GM12891 (cell line): ENCODE results near the gene LAMA5.

ENCODE experiments used
- DNase-seq: peaks from one replicate; pipeline ENCODE4 v3.0.0; 2011; ENCODE audit warnings: low spot score; ENCODE audit not compliant: insufficient read length
- FAIRE-seq: peaks from 2 replicates; lab custom pipeline; 2011; peaks lifted over from hg19 to GRCh38; lab: Jason Lieb, UNC
- PAX5 ChIP-seq: IDR thresholded peaks from 2 replicates; pipeline ENCODE4 v1.6.1; 2011; ENCODE audit warnings: low read length, moderate library complexity, mild to moderate bottlenecking; ENCODE audit not compliant: insufficient read depth, severe bottlenecking
- POLR2A ChIP-seq: IDR thresholded peaks from 2 replicates; pipeline ENCODE4 v1.6.1; 2011; ENCODE audit warnings: low read depth, low read length, control low read depth
- POLR2AphosphoS5 ChIP-seq: IDR thresholded peaks from 2 replicates; pipeline ENCODE4 v1.6.1; 2011; ENCODE audit warnings: low read depth, low read length, control low read depth
- POU2F2 ChIP-seq: IDR thresholded peaks from 2 replicates; pipeline ENCODE4 v1.6.1; 2011; ENCODE audit warnings: low read depth, mild to moderate bottlenecking, control low read depth, low read length, moderate library complexity
- SPI1 ChIP-seq: IDR thresholded peaks from 2 replicates; pipeline ENCODE4 v1.6.1; 2011; ENCODE audit warnings: low read depth, low read length, control low read depth
- TAF1 ChIP-seq: IDR thresholded peaks from 2 replicates; pipeline ENCODE4 v1.6.1; 2011; ENCODE audit warnings: low read depth, low read length, control low read depth

The LAMA5 gene

GRCh38 chr20:62371588-62372041 lies 4.5 kb upstream of the LAMA5 start:
- DNase-seq (no peak), FAIRE-seq (no peak)
- TF ChIP-seq PAX5 (no peak), POLR2A (no peak), TAF1 (no peak)

- DNase-seq (no peak), FAIRE-seq (no peak)
- TF ChIP-seq POLR2A (no peak), SPI1 (no peak), PAX5 (no peak), TAF1 (no peak), POU2F2 (no peak), POLR2AphosphoS5 (no peak)
Measured at GRCh38 chr20:62370807-62371587, 3.9 kb upstream of the LAMA5 start.

DNA sequence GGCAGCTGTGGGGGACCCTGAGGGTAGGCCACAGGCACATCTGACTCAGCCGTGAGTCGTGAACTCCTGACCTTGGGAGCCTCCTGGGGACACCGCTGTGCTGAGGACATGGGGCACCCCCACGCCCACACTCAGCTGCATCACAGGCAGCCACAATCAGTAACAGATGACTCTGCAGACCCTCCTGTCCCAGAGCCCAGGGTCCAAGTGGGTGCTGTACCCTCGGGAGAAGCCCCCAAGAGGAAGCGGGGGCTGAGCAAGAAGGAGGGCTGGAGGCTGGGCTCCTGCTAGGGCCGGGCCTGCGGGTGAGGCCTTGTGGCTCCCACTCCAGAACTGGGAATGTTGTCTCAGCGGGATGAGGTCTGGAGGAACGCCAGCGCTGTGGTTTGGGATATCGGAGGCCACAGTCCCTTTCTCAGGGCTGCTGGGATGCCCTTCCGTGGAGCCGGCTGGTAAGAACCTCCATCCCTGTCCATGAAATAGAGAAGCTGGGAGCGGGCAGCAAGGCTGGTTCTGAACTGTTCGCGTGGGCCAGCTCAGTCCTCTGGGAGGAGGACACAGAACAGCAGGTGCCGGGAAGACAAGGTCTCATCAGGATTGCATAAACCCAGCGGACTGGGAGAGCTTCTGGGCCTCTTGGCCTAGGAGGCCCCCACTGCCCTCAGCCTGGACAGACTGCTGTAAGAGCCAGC lies 3.1 kb upstream of the LAMA5 start:
- FAIRE-seq (no peak), DNase-seq (no peak)
- no peak for TF ChIP-seq POLR2AphosphoS5
- no peak for TF ChIP-seq PAX5
- no peak for TF ChIP-seq SPI1
- no peak for TF ChIP-seq TAF1
- TF ChIP-seq POLR2A: no peak
- TF ChIP-seq POU2F2: no peak

DNA sequence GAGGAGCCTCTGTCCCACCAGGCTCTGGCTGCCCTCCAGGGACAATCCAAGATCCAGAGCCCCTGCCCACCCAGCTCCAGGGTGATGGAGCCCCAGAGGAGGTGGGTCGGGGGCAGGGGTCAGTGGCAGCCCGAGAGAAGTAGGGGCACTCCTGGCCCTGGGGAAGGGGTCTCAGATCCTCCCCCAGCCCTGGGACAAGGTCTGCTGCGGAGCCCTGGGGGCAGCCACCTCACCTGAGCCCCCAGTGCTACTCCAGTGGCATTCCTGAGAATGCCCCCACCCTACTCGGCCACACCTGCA lies 2.7 kb upstream of the LAMA5 start:
- DNase-seq (no peak), FAIRE-seq (no peak)
- TF ChIP-seq POU2F2 (no peak), TAF1 (no peak), PAX5 (no peak)

GRCh38 chr20:62368976-62369814 lies 2.1 kb upstream of the LAMA5 start:
- DNase-seq: no peak
- FAIRE-seq: no peak

GRCh38 chr20:62368392-62368975 lies 1.4 kb upstream of the LAMA5 start:
- no peak for DNase-seq
- FAIRE-seq: no peak
- TF ChIP-seq TAF1 (no peak), POU2F2 (no peak), SPI1 (no peak), POLR2AphosphoS5 (no peak), PAX5 (no peak), POLR2A (no peak)

More at GRCh38 chr20:62368976-62369814, 2.1 kb upstream of the LAMA5 start:
- no peak for TF ChIP-seq SPI1
- no peak for TF ChIP-seq PAX5
- TF ChIP-seq TAF1: no peak
- TF ChIP-seq POU2F2: no peak
- no peak for TF ChIP-seq POLR2AphosphoS5
- no peak for TF ChIP-seq POLR2A

DNA sequence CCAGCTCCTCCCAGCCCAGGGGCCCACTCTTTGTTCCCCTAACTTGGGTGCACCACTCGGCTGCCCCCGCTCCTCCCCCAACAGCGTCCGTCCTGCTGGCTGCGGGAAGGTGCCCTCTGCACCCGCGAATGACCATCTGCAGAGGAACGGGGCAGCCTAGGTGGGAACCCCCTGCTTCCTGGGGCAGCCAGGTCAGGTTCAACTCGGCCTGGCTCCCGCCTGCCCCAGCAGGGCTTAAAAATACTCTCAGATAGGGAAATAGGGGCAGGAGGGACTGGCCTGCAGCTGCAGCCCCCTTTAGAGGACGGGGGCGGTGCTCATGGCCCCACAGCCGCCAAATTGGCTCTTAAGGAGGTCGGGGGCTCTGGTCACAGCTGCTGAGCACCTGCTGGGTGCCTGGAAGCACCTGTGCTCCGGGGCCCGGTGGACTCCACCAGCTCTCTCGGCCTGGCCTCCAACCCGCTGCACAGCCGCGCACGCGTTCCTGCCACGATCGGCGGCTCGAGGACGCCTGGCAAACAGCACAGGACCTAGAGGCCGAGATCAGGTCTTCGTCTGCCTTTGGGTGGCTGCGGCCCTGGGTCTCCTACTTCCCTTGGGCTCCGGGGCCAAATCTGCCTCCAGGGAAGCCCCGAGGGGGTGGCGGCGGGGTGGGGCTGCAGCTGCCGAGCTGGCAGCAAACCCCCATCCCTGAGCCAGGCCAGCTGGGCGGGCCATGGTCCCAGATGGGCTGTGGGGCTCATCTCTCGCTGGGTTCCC lies 700 bp upstream of the LAMA5 start:
- TF ChIP-seq POU2F2: no peak
- no peak for TF ChIP-seq POLR2AphosphoS5
- TF ChIP-seq SPI1: no peak
- TF ChIP-seq PAX5: no peak
- no peak for TF ChIP-seq POLR2A
- no peak for TF ChIP-seq TAF1
- no peak for FAIRE-seq
- DNase-seq: no peak

DNA sequence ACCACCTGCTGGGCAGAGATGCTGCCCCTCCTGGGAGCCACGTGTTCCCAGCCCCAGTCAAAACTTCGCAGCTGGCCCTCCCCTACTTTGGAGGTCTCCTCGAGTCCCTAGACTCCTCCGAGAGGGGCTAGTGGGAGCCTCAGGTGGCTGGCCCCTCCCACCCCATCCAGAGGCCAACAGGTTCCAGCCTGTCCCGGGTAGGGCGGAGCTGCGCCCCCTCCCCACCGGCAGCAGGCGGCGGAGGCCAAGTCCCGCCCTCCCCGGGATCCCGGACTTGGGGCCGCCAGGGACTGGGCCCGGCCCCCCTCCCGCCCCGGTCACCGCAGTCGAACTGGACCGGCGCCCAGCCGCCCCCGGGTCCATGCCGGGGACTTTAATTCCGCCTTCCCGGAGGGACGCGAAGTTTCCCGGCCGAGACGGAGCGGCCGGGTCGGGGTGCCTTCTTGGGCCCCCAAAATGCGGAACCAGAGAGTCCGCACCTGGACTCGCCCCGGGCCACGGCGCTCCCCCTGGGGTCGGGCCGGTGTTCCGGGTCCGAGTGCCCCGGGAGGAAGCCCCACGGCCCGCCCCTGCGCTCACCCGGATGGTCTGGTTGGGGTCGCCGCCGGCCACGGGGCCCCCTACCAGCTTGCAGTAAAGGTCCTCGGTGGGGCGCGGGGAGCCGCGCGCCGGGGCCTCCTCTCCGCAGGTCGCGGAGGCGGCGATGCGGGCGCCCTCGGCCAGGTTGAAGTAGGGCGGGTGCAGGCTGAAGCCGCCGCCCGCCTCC lies 559 bp downstream of the LAMA5 start:
- DNase-seq (no peak), FAIRE-seq (no peak)
- TF ChIP-seq SPI1 (no peak), POU2F2 (no peak)
